ENCODE data around the gene COX11.

Gene COX11

DNA sequence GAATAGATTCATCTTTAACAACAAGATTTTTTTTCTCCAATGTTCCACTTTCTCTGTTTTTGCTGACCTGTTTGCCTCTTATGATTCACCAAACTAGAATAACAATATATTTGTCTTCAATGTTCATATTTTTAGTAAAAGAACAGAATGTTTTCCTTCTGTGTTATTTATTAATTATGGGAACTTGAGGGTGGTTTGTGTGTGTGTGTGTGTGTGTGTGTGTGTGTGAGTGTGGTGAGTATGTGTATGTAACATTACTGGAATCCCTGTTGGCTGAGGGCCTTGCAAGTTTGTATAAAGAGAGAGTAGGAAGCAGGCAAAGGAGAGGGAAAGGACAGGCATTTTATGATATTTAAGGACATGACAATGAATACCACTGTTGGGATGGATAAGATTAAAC lies 13.9 kb upstream of the COX11 start:
- no peak for DNase-seq (ENCODE audit: extremely low spot score)
- CTCF ChIA-PET = no interaction called here
- POLR2A ChIA-PET = no interaction called here
- TF ChIP-seq BHLHE40 (IDR thresholded peaks at IDR 0.05; ENCODE audit: borderline replicate concordance) (no peak), ELF4 (IDR thresholded peaks at IDR 0.05) (no peak), LEF1 (IDR thresholded peaks at IDR 0.05; ENCODE audit: borderline replicate concordance) (no peak), TARDBP (IDR thresholded peaks at IDR 0.05) (no peak), CTBP1 (IDR thresholded peaks at IDR 0.05; ENCODE audit: borderline replicate concordance) (no peak), SP1 (IDR thresholded peaks at IDR 0.05) (no peak)
- TF ChIP-seq, protein P1, sequence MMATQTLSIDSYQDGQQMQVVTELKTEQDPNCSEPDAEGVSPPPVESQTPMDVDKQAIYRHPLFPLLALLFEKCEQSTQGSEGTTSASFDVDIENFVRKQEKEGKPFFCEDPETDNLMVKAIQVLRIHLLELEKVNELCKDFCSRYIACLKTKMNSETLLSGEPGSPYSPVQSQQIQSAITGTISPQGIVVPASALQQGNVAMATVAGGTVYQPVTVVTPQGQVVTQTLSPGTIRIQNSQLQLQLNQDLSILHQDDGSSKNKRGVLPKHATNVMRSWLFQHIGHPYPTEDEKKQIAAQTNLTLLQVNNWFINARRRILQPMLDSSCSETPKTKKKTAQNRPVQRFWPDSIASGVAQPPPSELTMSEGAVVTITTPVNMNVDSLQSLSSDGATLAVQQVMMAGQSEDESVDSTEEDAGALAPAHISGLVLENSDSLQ (IDR thresholded peaks at IDR 0.05) = no peak

DNA sequence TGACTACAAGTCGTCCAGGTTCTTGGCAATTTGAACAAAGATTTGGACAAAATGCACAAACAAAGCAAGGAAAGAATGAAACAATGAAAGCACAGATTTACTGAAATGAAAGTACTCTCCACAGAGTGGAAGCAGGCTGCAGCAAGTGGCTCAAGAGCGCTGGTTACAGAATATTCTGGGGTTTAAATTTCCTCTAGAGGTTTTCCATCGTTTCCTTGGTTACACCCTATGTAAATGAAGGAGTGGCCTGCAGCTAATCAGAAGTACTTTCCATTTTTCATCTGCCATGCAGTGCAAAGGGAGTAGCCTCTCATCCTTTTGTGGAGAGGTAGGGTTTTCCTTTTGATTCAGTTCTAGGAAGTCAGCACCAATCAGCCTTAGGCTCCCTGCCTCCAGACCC lies 11.9 kb upstream of the COX11 start:
- no peak for TF ChIP-seq FOXK2 (IDR thresholded peaks at IDR 0.05)
- no peak for TF ChIP-seq TARDBP (IDR thresholded peaks at IDR 0.05)
- no peak for TF ChIP-seq BHLHE40 (IDR thresholded peaks at IDR 0.05; ENCODE audit: borderline replicate concordance)
- no peak for TF ChIP-seq FOXA1 (IDR thresholded peaks at IDR 0.05)
- TF ChIP-seq, protein P1 (IDR thresholded peaks at IDR 0.05) = no peak
- no peak for TF ChIP-seq ELF4 (IDR thresholded peaks at IDR 0.05)
- TF ChIP-seq LEF1 (IDR thresholded peaks at IDR 0.05; ENCODE audit: borderline replicate concordance) = no peak
- ChIA-PET CTCF (no interaction called here), POLR2A (no interaction called here)
- no peak for DNase-seq (ENCODE audit: extremely low spot score)

DNA sequence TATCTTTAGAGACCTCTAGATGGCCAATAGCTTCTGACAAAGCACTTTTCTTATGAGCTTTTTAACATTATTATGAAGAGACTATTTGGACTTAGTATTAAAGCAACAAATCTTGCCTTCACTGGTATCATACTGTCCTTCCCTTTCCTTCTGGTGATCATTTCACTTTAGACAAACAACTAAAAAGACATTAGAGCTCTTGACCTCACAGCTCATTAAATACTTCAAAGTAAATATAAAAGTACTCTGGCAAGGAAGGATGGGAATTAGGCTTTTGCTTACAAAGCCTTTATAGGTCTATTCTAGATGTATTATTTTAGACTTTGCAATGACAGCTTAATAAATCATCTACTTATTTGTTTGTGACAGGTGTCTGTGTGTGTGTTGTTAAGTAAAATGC lies 11.2 kb upstream of the COX11 start:
- no peak for TF ChIP-seq ARNT (IDR thresholded peaks at IDR 0.05)
- TF ChIP-seq, protein P1 (IDR thresholded peaks at IDR 0.05) = peak; percentile 69
- ChIA-PET POLR2A (no interaction called here), CTCF (interaction anchor here (0.8 kb wide), 1 partner anchor 14 kb away, joined by 7 read pairs; no protein-coding TSS in a partner anchor)
- no peak for DNase-seq (ENCODE audit: extremely low spot score)

DNA sequence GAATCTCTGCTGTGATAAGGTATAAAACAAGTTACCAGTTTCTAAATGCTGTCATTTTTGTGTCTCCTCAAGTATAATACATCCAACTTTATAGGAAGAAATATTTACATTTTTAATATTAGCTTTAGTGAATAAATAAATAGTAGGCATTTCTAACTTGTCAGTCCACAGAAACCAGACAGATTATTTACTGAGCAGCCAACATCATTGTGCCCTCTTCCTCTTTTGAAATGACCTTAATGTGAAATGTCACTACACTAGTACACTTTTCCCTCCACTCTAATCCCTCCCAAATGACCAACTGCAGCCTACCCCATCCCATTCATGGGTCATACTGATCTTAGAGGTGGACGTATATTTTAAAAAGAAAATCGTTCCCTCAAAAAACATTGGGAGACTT lies 9.3 kb upstream of the COX11 start:
- ChIA-PET POLR2A (interaction anchor here (0.6 kb wide), 1 partner anchor 8 kb away, joined by 3 read pairs; no protein-coding TSS in a partner anchor), CTCF (no interaction called here)
- no peak for TF ChIP-seq ZNF384 (IDR thresholded peaks at IDR 0.05)
- no peak for TF ChIP-seq SUZ12 (IDR thresholded peaks at IDR 0.05)
- no peak for TF ChIP-seq ARNT (IDR thresholded peaks at IDR 0.05)
- no peak for TF ChIP-seq FOXA1 (IDR thresholded peaks at IDR 0.05)
- TF ChIP-seq NFRKB (IDR thresholded peaks at IDR 0.05) = no peak
- TF ChIP-seq LEF1 (IDR thresholded peaks at IDR 0.05; ENCODE audit: borderline replicate concordance) = no peak
- TF ChIP-seq, protein P1 (IDR thresholded peaks at IDR 0.05) = no peak
- TF ChIP-seq FOXK2 (IDR thresholded peaks at IDR 0.05) = no peak
- no peak for TF ChIP-seq L3MBTL2 (conservative IDR thresholded peaks at IDR 0.05)
- TF ChIP-seq SP1 (IDR thresholded peaks at IDR 0.05) = no peak
- TF ChIP-seq HDGF (IDR thresholded peaks at IDR 0.05; ENCODE audit: borderline replicate concordance) = no peak
- no peak for TF ChIP-seq BHLHE40 (IDR thresholded peaks at IDR 0.05; ENCODE audit: borderline replicate concordance)
- no peak for TF ChIP-seq TARDBP (IDR thresholded peaks at IDR 0.05)
- TF ChIP-seq FOXM1 (IDR thresholded peaks at IDR 0.05; ENCODE audit: borderline replicate concordance) = no peak
- TF ChIP-seq ELF4 (IDR thresholded peaks at IDR 0.05) = no peak
- TF ChIP-seq CTBP1 (IDR thresholded peaks at IDR 0.05; ENCODE audit: borderline replicate concordance) = no peak
- no peak for DNase-seq (ENCODE audit: extremely low spot score)

DNA sequence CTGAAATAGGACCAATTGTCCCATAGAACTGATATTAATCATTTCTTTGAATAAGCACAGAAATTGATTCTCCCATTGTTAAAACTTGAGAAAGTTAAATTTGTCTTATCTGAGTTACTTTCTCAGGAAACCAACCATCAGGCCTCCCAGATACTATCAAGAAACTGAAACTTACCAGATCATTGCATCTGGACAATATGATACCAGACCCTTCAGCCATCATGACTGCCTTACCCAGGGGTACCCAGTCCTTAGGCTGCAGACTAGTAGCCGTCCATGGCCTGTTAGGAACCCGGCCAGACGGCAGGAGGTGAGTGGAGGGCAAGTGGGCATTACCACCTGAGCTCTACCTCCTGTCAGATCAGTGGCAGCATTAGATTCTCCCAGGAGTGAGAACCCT lies 7.9 kb upstream of the COX11 start:
- POLR2A ChIA-PET = no interaction called here
- no peak for TF ChIP-seq ELF4 (IDR thresholded peaks at IDR 0.05)
- TF ChIP-seq CTBP1 (IDR thresholded peaks at IDR 0.05; ENCODE audit: borderline replicate concordance) = no peak
- TF ChIP-seq BHLHE40 (IDR thresholded peaks at IDR 0.05; ENCODE audit: borderline replicate concordance) = no peak
- TF ChIP-seq HDGF (IDR thresholded peaks at IDR 0.05; ENCODE audit: borderline replicate concordance) = no peak
- TF ChIP-seq SP1 (IDR thresholded peaks at IDR 0.05) = no peak
- TF ChIP-seq ZNF384 (IDR thresholded peaks at IDR 0.05) = no peak
- TF ChIP-seq SUZ12 (IDR thresholded peaks at IDR 0.05) = no peak
- TF ChIP-seq ARNT (IDR thresholded peaks at IDR 0.05) = no peak
- TF ChIP-seq FOXK2 (IDR thresholded peaks at IDR 0.05) = no peak
- TF ChIP-seq TARDBP (IDR thresholded peaks at IDR 0.05) = no peak
- TF ChIP-seq, protein P1 (IDR thresholded peaks at IDR 0.05) = no peak
- no peak for DNase-seq (ENCODE audit: extremely low spot score)
- CTCF ChIA-PET = no interaction called here

DNA sequence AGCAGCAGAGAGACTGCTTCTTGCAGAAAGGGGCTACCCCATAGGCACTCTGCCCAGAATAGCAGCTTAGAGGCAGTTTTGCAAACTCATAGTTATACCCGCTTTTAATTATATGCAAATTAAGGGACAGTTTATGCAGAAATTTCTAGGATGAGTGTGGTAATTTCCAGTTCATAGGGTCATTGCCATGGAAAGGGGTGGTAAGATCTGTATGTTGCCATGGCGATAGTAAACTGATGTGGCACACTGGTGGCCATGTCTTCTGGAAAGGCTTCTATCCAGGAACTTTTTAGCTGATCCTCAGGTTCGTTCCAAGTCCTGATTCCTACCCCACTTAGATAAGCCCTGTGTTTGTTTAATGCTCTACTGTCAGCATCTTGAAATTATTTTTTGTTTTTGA lies 6.3 kb upstream of the COX11 start:
- ChIA-PET POLR2A (no interaction called here), CTCF (interaction anchor here (1.1 to 1.3 kb wide), 2 partner anchors 18 to 31 kb away, joined by 3 read pairs; no protein-coding TSS in a partner anchor)
- TF ChIP-seq HDGF (IDR thresholded peaks at IDR 0.05; ENCODE audit: borderline replicate concordance) = no peak
- no peak for TF ChIP-seq BHLHE40 (IDR thresholded peaks at IDR 0.05; ENCODE audit: borderline replicate concordance)
- no peak for TF ChIP-seq ARNT (IDR thresholded peaks at IDR 0.05)
- TF ChIP-seq CTBP1 (IDR thresholded peaks at IDR 0.05; ENCODE audit: borderline replicate concordance) = no peak
- TF ChIP-seq FOXM1 (IDR thresholded peaks at IDR 0.05; ENCODE audit: borderline replicate concordance) = no peak
- no peak for TF ChIP-seq SP1 (IDR thresholded peaks at IDR 0.05)
- TF ChIP-seq SUZ12 (IDR thresholded peaks at IDR 0.05) = no peak
- no peak for TF ChIP-seq FOXA1 (IDR thresholded peaks at IDR 0.05)
- no peak for TF ChIP-seq ZNF384 (IDR thresholded peaks at IDR 0.05)
- TF ChIP-seq NFRKB (IDR thresholded peaks at IDR 0.05) = no peak
- no peak for TF ChIP-seq ELF4 (IDR thresholded peaks at IDR 0.05)
- TF ChIP-seq LEF1 (IDR thresholded peaks at IDR 0.05; ENCODE audit: borderline replicate concordance) = no peak
- TF ChIP-seq, protein P1 (IDR thresholded peaks at IDR 0.05) = no peak
- no peak for TF ChIP-seq FOXK2 (IDR thresholded peaks at IDR 0.05)
- no peak for TF ChIP-seq TARDBP (IDR thresholded peaks at IDR 0.05)
- TF ChIP-seq L3MBTL2 (conservative IDR thresholded peaks at IDR 0.05) = no peak
- DNase-seq (ENCODE audit: extremely low spot score) = no peak

Measured in HEK293T (cell line).